Stimulated activated effector memory CD8-positive, alpha-beta T cell treated with anti-CD3 and anti-CD28 coated beads, Interleukin-12 subunit alpha, Interleukin-12 subunit beta, amount 100 ng/mL, for 72 hours (primary cell): ENCODE measurements around the gene ARMCX2.
A peak's percentile ranks its signal among the peaks of the same experiment; 100 is the strongest.

Experiments used
- ATAC-seq: fragments of 150-1000 bp; cut with Tn5 transposase; 2 replicates; pipeline ENCODE4 v1.10.0; 2021
- DNase-seq, 2 donors: peaks; one replicate each; pipeline ENCODE4 v3.0.0; 2021 to 2022; ENCODE audit warnings: low spot score in 2 of 2
- H3K27ac Mint-ChIP-seq: one replicate; pipeline ENCODE4 v1.8.0; 2022; ENCODE audit warnings: mild to moderate bottlenecking, mixed read lengths
- H3K36me3 Mint-ChIP-seq: one replicate; pipeline ENCODE4 v1.8.0; 2022; ENCODE audit warnings: mild to moderate bottlenecking, mixed read lengths
- H3K4me1 Mint-ChIP-seq: one replicate; pipeline ENCODE4 v1.8.0; 2022; ENCODE audit warnings: mixed read lengths
- H3K4me3 Mint-ChIP-seq: one replicate; pipeline ENCODE4 v1.8.0; 2022; ENCODE audit warnings: mild to moderate bottlenecking, mixed read lengths
- H3K9me3 Mint-ChIP-seq: one replicate; pipeline ENCODE4 v1.8.0; 2022; ENCODE audit warnings: mixed read lengths

Gene ARMCX2

GRCh38 chrX:101642093-101642492, 17.6 kb downstream of the ARMCX2 start:
- H3K4me1 Mint-ChIP-seq = no peaks in the 10 kb centered on the region
- no peaks in the 10 kb centered on the region for H3K36me3 Mint-ChIP-seq
- no peak overlapping the region for H3K27ac Mint-ChIP-seq
- DNase-seq = no peak
- no peak for ATAC-seq
- H3K4me3 Mint-ChIP-seq = no peak overlapping the region
- H3K9me3 Mint-ChIP-seq = no peaks in the 10 kb centered on the region

GRCh38 chrX:101639583-101639982, 20.1 kb downstream of the ARMCX2 start:
- Mint-ChIP-seq H3K9me3 (no peaks in the 10 kb centered on the region), H3K27ac (no peak overlapping the region), H3K4me3 (no peak overlapping the region), H3K4me1 (no peaks in the 10 kb centered on the region), H3K36me3 (peaks cover 18% of the 10 kb centered on the region)
- DNase-seq (no peak), ATAC-seq (no peak)

GRCh38 chrX:101619364-101619763, 40.3 kb downstream of the ARMCX2 start:
- ATAC-seq (no peak), DNase-seq (no peak)
- Mint-ChIP-seq H3K4me3 (no peak overlapping the region), H3K36me3 (peaks cover 28% of the 10 kb centered on the region), H3K9me3 (no peaks in the 10 kb centered on the region), H3K4me1 (peaks cover 32% of the 10 kb centered on the region), H3K27ac (no peak overlapping the region)

GRCh38 chrX:101617211-101618191, 42.1 kb downstream of the ARMCX2 start, which contains the start of gene ARMCX6:
Gene ARMCX6 (minus strand): TSS chrX:101618000. CDS start chrX:101616620, 1,380 bp downstream.
- peak within 1 kb of the TSS; percentile 85 for H3K27ac Mint-ChIP-seq
- ATAC-seq (peak; percentile 93), DNase-seq (peak; percentile 37 to 76)
- H3K4me1 Mint-ChIP-seq = peaks cover 25% of the 10 kb centered on the region
- peak within 1 kb of the TSS; percentile 84 for H3K4me3 Mint-ChIP-seq
- H3K9me3 Mint-ChIP-seq = no peaks in the 10 kb centered on the region
- peaks cover 9% of the 10 kb centered on the region for H3K36me3 Mint-ChIP-seq

- Mint-ChIP-seq H3K36me3 (no peaks in the 10 kb centered on the region), H3K27ac (no peak overlapping the region), H3K9me3 (no peaks in the 10 kb centered on the region), H3K4me1 (no peaks in the 10 kb centered on the region), H3K4me3 (no peak overlapping the region)
- DNase-seq (no peak), ATAC-seq (no peak)
Measured at GRCh38 chrX:101605728-101606127, 53.9 kb downstream of the ARMCX2 start.
